CD14-positive monocyte (primary cell): ENCODE measurements around the gene STRN3. TPM values are rescaled to one million over a fixed set of nuclear protein-coding genes. Genes with fewer than 3 reads are reported as not detected.
A peak's percentile ranks its signal among the peaks of the same experiment; 100 is the strongest.

Source experiments
- DNase-seq, 3 donors: peaks; one replicate each; pipeline ENCODE4 v3.0.0-alpha.2; 2011 to 2022
- H2AFZ ChIP-seq: 2 replicates; pipeline ENCODE4 v1.6.0; 2012; ENCODE audit warnings: mild to moderate bottlenecking, low read depth, low read length, inconsistent platforms; ENCODE audit not compliant: insufficient read depth, poor library complexity, severe bottlenecking
- H3K27ac ChIP-seq, 2 donors: 1 replicate in 1 of 2; 2 replicates in 1 of 2; pipeline ENCODE4 v1.5.1; 2012 to 2013; ENCODE audit warnings: low read length in 2 of 2, control low read depth in 1 of 2, inconsistent platforms in 1 of 2, low read depth in 1 of 2, mild to moderate bottlenecking in 1 of 2
- H3K27me3 ChIP-seq, 2 donors: one replicate each; pipeline versions ENCODE4 v1.6.0 to v1.6.1; 2011 to 2013; ENCODE audit warnings: low read length in 2 of 2; ENCODE audit not compliant: control insufficient read depth in 2 of 2, insufficient read depth in 2 of 2
- H3K36me3 ChIP-seq, 2 donors: replicated peaks in 1 of 2; 1 replicate in 1 of 2; 2 replicates in 1 of 2; pipeline versions ENCODE4 v1.5.1 to v1.6.1; 2012 to 2013; ENCODE audit warnings: low read length in 2 of 2, control low read depth in 1 of 2, inconsistent platforms in 1 of 2, mild to moderate bottlenecking in 1 of 2; ENCODE audit not compliant: insufficient read depth in 2 of 2, control insufficient read depth in 1 of 2
- H3K4me1 ChIP-seq, 2 donors: 1 replicate in 1 of 2; 2 replicates in 1 of 2; pipeline versions ENCODE4 v1.5.1 to v1.6.1; 2012 to 2013; ENCODE audit warnings: low read length in 2 of 2, control low read depth in 1 of 2, inconsistent platforms in 1 of 2, mild to moderate bottlenecking in 1 of 2, moderate library complexity in 1 of 2; ENCODE audit not compliant: insufficient read depth in 2 of 2, control insufficient read depth in 1 of 2
- H3K4me2 ChIP-seq: replicated peaks from 2 replicates; pipeline ENCODE3; 2012; ENCODE audit warnings: low read length, moderate library complexity, mild to moderate bottlenecking; ENCODE audit not compliant: poor library complexity, severe bottlenecking; ENCODE audit errors: extremely low read depth
- H3K4me3 ChIP-seq, 3 experiments: fragments of 200-600 bp in 1 of 3; sonication (generic) in 1 of 3; replicated peaks in 1 of 3; 1 replicate in 2 of 3; 2 replicates in 1 of 3; pipeline ENCODE4 v1.5.1; 2011 to 2013; ENCODE audit warnings: low read length in 3 of 3, mild to moderate bottlenecking in 3 of 3, control low read depth in 2 of 3, low read depth in 2 of 3, inconsistent platforms in 1 of 3, moderate library complexity in 1 of 3
- H3K79me2 ChIP-seq: 2 replicates; pipeline ENCODE4 v1.6.0; 2012; ENCODE audit warnings: mild to moderate bottlenecking, control low read depth, inconsistent platforms, low read length, moderate library complexity; ENCODE audit not compliant: insufficient read depth
- H3K9ac ChIP-seq: 2 replicates; pipeline ENCODE4 v1.6.0; 2017; ENCODE audit warnings: low read length, mild to moderate bottlenecking; ENCODE audit not compliant: insufficient read depth, poor library complexity, severe bottlenecking
- H3K9me3 ChIP-seq, 2 donors: replicated peaks in 1 of 2; 1 replicate in 1 of 2; 2 replicates in 1 of 2; pipeline versions ENCODE4 v1.5.1 to v1.6.1; 2012 to 2013; ENCODE audit warnings: low read length in 2 of 2, control low read depth in 1 of 2; ENCODE audit not compliant: control insufficient read depth in 1 of 2, insufficient read depth in 1 of 2
- H4K20me1 ChIP-seq: 2 replicates; pipeline ENCODE4 v1.6.0; 2012; ENCODE audit warnings: mild to moderate bottlenecking, low read length, control low read depth, moderate library complexity; ENCODE audit not compliant: insufficient read depth
- H3K27ac Mint-ChIP-seq, 7 donors: one replicate each; pipeline ENCODE4 v1.8.0; 2020; ENCODE audit warnings: mild to moderate bottlenecking in 7 of 7, mixed read lengths in 7 of 7, moderate library complexity in 6 of 7, inconsistent platforms in 2 of 7
- H3K27me3 Mint-ChIP-seq, 3 donors: one replicate each; pipeline ENCODE4 v1.8.0; 2021 to 2022; ENCODE audit warnings: low read depth in 3 of 3, mild to moderate bottlenecking in 3 of 3, mixed read lengths in 3 of 3, moderate library complexity in 3 of 3, inconsistent platforms in 1 of 3
- H3K36me3 Mint-ChIP-seq, 2 donors: one replicate each; pipeline ENCODE4 v1.8.0; 2020; ENCODE audit warnings: mixed read lengths in 2 of 2, inconsistent platforms in 1 of 2, mild to moderate bottlenecking in 1 of 2
- H3K4me1 Mint-ChIP-seq: one replicate; pipeline ENCODE4 v1.8.0; 2020; ENCODE audit warnings: mild to moderate bottlenecking, mixed read lengths
- H3K4me3 Mint-ChIP-seq, 2 donors: one replicate each; pipeline ENCODE4 v1.8.0; 2020; ENCODE audit warnings: mild to moderate bottlenecking in 2 of 2, mixed read lengths in 2 of 2, moderate library complexity in 1 of 2
- H3K9me3 Mint-ChIP-seq, 7 donors: one replicate each; pipeline ENCODE4 v1.8.0; 2020 to 2022; ENCODE audit warnings: mixed read lengths in 7 of 7, mild to moderate bottlenecking in 6 of 7, moderate library complexity in 6 of 7, inconsistent platforms in 2 of 7
- WGBS: methylation state at CpG from one replicate; pipeline ENCODE4 v1.1.5; 2013; ENCODE audit warnings: missing lambda C conversion rate; ENCODE audit not compliant: insufficient coverage; 5-methylcytosine and 5-hydroxymethylcytosine counted together
- intact Hi-C, 2 donors: fragments of 100-400 bp; cut with micrococcal nuclease; formaldehyde crosslinking; loops; one replicate each; pipeline versions ENCODE4 v1.15.0 to v1.15.1; 2023
- polyA plus RNA-seq, 3 donors: library from polyadenylated mRNA; depleted of rRNA in 1 of 3; unstranded in 2 of 3; stranded (reverse) in 1 of 3; fragments of 300-500 nt in 2 of 3; fragments of >200 nt in 1 of 3; fragmentation: Illumina TruSeq in 2 of 3; gene quantifications; 1 replicate in 2 of 3; 2 replicates in 1 of 3; pipeline ENCODE4 v1.2.3, GENCODE V29; 2012 to 2021
- TF ChIP-seq, protein P1 (sequence below): fragments of 200-600 bp; IDR thresholded peaks from one replicate; pipeline ENCODE4 v1.8.0; 2022; ENCODE audit warnings: antibody characterized with exemption, mild to moderate bottlenecking

Gene STRN3
- polyA plus RNA-seq, 3 donors = 1.0 to 12.0 (median 3.8) TPM

DNA sequence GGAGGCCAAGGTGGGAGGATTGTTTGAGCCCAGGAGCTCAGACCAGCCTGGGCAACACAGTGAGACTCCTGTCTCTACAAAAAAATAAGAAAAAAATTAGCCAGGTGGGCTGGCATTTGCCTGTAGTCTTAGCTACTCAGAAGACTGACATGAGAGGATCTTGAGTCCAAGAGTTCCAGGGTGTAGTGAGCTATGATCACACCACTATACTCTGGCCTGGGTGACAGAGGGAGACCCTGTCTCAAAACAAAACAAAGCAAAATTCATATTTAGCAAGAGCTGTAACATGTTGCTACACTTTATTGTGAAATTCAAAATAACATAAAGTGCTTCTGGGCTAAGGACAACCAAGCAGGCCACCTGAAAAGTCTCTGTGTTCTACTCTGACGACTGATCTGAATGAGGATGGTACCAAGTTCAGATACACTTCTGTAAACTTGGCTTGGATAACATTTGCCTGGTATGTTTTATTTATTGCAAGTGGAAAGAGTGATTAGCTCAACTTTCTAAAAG is 11.6 kb upstream of the STRN3 start:
- intact Hi-C loops = loop anchor here in 1 of 2 donors (10.0 kb wide), 1 partner anchor 53 kb away; no protein-coding TSS in a partner anchor
- no peak overlapping the region for H3K9ac ChIP-seq
- H3K9me3 Mint-ChIP-seq = no peaks in the 10 kb centered on the region
- H3K4me1 ChIP-seq = peaks cover 5 to 9% of the 10 kb centered on the region in 2 donors
- no peaks in the 10 kb centered on the region for H4K20me1 ChIP-seq
- H3K9me3 ChIP-seq = no peaks in the 10 kb centered on the region
- H3K27me3 ChIP-seq = no peaks in the 10 kb centered on the region
- no peak overlapping the region for H3K4me3 ChIP-seq
- H2AFZ ChIP-seq = no peak overlapping the region
- DNase-seq = peak in 1 of 3 donors; percentile 16
- H3K4me3 Mint-ChIP-seq = no peak overlapping the region
- H3K27me3 Mint-ChIP-seq = no peaks in the 10 kb centered on the region
- no peak overlapping the region for H3K4me2 ChIP-seq
- no peaks in the 10 kb centered on the region for H3K36me3 ChIP-seq
- H3K27ac ChIP-seq = peak overlapping the region in 1 of 2 donors; percentile 12
- no peaks in the 10 kb centered on the region for H3K79me2 ChIP-seq
- WGBS = 0% methylated on average over 1 of the region's 1 CpG
- H3K36me3 Mint-ChIP-seq = peaks cover 2 to 5% of the 10 kb centered on the region in 2 donors
- TF ChIP-seq, protein P1, sequence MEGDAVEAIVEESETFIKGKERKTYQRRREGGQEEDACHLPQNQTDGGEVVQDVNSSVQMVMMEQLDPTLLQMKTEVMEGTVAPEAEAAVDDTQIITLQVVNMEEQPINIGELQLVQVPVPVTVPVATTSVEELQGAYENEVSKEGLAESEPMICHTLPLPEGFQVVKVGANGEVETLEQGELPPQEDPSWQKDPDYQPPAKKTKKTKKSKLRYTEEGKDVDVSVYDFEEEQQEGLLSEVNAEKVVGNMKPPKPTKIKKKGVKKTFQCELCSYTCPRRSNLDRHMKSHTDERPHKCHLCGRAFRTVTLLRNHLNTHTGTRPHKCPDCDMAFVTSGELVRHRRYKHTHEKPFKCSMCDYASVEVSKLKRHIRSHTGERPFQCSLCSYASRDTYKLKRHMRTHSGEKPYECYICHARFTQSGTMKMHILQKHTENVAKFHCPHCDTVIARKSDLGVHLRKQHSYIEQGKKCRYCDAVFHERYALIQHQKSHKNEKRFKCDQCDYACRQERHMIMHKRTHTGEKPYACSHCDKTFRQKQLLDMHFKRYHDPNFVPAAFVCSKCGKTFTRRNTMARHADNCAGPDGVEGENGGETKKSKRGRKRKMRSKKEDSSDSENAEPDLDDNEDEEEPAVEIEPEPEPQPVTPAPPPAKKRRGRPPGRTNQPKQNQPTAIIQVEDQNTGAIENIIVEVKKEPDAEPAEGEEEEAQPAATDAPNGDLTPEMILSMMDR = no peak
- peaks cover 17% of the 10 kb centered on the region for H3K4me1 Mint-ChIP-seq
- H3K27ac Mint-ChIP-seq = peak overlapping the region in 6 of 7 donors; percentile 8 to 52 (median 41)

- Histone ChIP-seq H3K79me2 (no peaks in the 10 kb centered on the region), H4K20me1 (no peaks in the 10 kb centered on the region), H3K27ac (no peak overlapping the region), H2AFZ (no peak overlapping the region), H3K4me3 (no peak overlapping the region), H3K9ac (no peak overlapping the region), H3K36me3 (no peaks in the 10 kb centered on the region), H3K9me3 (no peaks in the 10 kb centered on the region), H3K27me3 (no peaks in the 10 kb centered on the region), H3K4me1 (peaks cover 5 to 14% of the 10 kb centered on the region in 2 donors), H3K4me2 (no peak overlapping the region)
- DNase-seq = no peak
- H3K27ac Mint-ChIP-seq = peak overlapping the region in 1 of 7 donors; percentile 43
- no peak overlapping the region for H3K4me3 Mint-ChIP-seq
- H3K4me1 Mint-ChIP-seq = peaks cover 20% of the 10 kb centered on the region
- no peaks in the 10 kb centered on the region for H3K27me3 Mint-ChIP-seq
- H3K36me3 Mint-ChIP-seq = peaks cover 2 to 5% of the 10 kb centered on the region in 2 donors
- TF ChIP-seq, protein P1 = no peak
- WGBS = no CpG with 5 or more reads among the region's 4 CpGs
- no peaks in the 10 kb centered on the region for H3K9me3 Mint-ChIP-seq
- intact Hi-C loops = loop anchor here in 1 of 2 donors (10.0 kb wide), 1 partner anchor 52 kb away; no protein-coding TSS in a partner anchor
These were observed 10.4 kb upstream of the STRN3 start for GRCh38 chr14:31036552-31036951.
